ENCODE results near the gene WNT5B.

- TF ChIP-seq ARNT (IDR thresholded peaks at IDR 0.05) (no peak), HDGF (IDR thresholded peaks at IDR 0.05) (no peak), MEF2D (tag; conservative IDR thresholded peaks at IDR 0.05; ENCODE audit: low read depth) (no peak)
These were observed 2.0 kb downstream of the WNT5B start for GRCh38 chr12:1630827-1631591.

Measured in K562 (cell line).